Measurements from ENCODE around the gene NKAPL. TPM values are rescaled to one million over a fixed set of nuclear protein-coding genes. Genes with fewer than 3 reads are reported as not detected.

NKAPL gene
- 1.1 and 1.2 TPM in 2 replicates for total RNA-seq

DNA sequence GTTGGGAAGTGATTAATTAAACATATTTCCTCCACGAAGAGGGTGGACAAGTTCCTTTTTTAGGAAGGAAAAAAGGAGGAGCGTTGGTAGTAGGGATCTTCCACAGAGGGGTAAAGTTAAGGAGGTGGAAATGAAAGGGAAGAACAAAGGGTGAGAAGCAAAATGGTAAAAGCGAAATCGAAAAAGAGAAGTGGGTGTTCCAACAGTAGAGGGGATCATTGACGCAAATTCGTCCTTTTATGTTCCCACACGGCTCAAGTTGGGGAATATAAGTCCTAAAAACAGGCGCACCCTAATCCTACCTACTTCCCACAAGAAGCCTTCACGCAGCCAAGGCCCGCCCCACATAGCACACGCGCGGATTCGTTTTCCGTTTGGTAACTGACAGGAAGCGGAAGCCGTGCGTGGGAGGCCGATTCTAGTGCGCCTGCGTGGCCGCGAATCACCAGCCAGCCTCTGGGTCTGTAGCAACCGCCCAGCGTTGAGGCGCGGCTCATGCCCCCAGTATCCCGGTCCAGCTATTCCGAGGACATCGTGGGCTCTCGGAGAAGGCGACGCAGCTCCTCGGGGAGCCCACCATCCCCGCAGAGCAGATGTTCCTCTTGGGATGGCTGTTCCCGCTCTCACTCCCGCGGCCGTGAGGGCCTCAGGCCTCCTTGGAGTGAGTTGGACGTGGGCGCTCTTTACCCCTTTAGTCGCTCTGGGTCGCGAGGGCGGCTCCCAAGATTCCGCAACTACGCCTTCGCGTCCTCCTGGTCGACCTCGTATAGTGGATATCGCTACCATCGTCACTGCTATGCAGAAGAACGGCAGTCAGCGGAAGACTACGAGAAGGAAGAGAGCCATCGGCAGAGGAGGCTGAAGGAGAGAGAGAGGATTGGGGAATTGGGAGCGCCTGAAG is at the start of gene NKAPL:
Gene NKAPL, plus strand, starts transcription at position 421 of the 901 bp plus-strand sequence. Its CDS starts 75 bp downstream, at position 496.
- Histone ChIP-seq H2AFZ (ENCODE audit: low read length) (peak within 1 kb of the TSS; percentile 96), H3K4me3 (ENCODE audit: insufficient read depth, low read length) (peak within 1 kb of the TSS; percentile 70), H4K20me1 (ENCODE audit: insufficient read depth, low read length) (no peaks in the 10 kb centered on the region), H3K9me3 (ENCODE audit: low read depth, low read length) (peaks cover 3% of the 10 kb centered on the region), H3K27ac (ENCODE audit: low read depth, low read length) (no peak within 1 kb of the TSS), H3K79me2 (ENCODE audit: insufficient read depth, low read length) (no peaks in the 10 kb centered on the region), H3K27me3 (ENCODE audit: insufficient read depth, low read length) (no peaks in the 10 kb centered on the region), H3K4me2 (ENCODE audit: insufficient read depth, low read length) (peak within 1 kb of the TSS; percentile 82), H3K36me3 (ENCODE audit: insufficient read depth, low read length) (no peaks in the 10 kb centered on the region), H3K4me1 (ENCODE audit: insufficient read depth, low read length) (no peaks in the 10 kb centered on the region)
- no peak for TF ChIP-seq CTCF (IDR thresholded peaks at IDR 0.05; ENCODE audit: extremely low read depth, low read depth, low read length)
- DNase-seq (ENCODE audit: insufficient read length, low spot score, missing footprints), result peak; percentile 82

- Histone ChIP-seq H2AFZ (ENCODE audit: low read length) (no peak overlapping the region), H3K4me1 (ENCODE audit: insufficient read depth, low read length) (peaks cover 17% of the 10 kb centered on the region), H3K4me2 (ENCODE audit: insufficient read depth, low read length) (no peak overlapping the region), H3K79me2 (ENCODE audit: insufficient read depth, low read length) (no peaks in the 10 kb centered on the region), H3K27ac (ENCODE audit: low read depth, low read length) (no peak overlapping the region), H3K27me3 (ENCODE audit: insufficient read depth, low read length) (peaks cover 77% of the 10 kb centered on the region), H3K4me3 (ENCODE audit: insufficient read depth, low read length) (no peak overlapping the region), H4K20me1 (ENCODE audit: insufficient read depth, low read length) (no peaks in the 10 kb centered on the region), H3K9me3 (ENCODE audit: low read depth, low read length) (no peaks in the 10 kb centered on the region), H3K36me3 (ENCODE audit: insufficient read depth, low read length) (no peaks in the 10 kb centered on the region)
- DNase-seq (ENCODE audit: insufficient read length, low spot score, missing footprints), result no peak
- no peak for TF ChIP-seq CTCF (IDR thresholded peaks at IDR 0.05; ENCODE audit: extremely low read depth, low read depth, low read length)
Measured at GRCh38 chr6:28209753-28210535, 49.2 kb upstream of the NKAPL start.

DNA sequence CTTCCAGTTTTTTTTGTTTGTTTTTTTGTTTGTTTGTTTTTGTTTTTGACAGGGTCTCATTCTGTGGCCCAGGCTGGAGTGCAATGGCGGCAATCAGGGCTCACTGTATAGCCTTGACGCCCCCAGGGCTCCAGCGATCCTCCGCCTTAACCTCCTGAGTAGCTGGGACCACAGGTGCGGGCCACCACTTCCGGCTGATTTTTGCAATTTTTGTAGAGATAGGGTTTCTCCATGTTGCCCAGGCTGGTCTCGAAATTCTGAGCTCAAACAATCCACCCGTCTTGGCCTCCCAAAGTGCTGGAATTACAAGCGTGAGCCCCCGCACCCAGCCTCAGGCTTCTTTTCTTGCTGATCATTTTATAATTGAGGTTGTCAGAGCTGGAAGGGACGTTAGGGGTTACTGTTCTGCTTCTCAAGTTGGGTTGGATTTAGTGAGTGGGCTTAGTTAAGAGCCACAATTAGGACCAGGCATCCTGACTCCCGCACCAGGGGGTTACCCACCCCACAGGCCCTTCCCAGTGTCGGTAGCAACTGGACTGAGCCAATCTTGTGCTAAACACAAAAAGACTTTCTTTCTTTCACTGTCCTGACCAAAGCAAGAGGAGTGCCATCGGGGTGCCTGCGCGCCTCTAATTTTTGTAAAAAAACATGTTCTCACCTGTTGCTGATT is 47.1 kb upstream of the NKAPL start:
- Histone ChIP-seq H3K27me3 (ENCODE audit: insufficient read depth, low read length) (peaks cover 65% of the 10 kb centered on the region), H3K4me2 (ENCODE audit: insufficient read depth, low read length) (peak overlapping the region; percentile 94), H3K79me2 (ENCODE audit: insufficient read depth, low read length) (no peaks in the 10 kb centered on the region), H3K4me3 (ENCODE audit: insufficient read depth, low read length) (peak overlapping the region; percentile 75), H4K20me1 (ENCODE audit: insufficient read depth, low read length) (no peaks in the 10 kb centered on the region), H2AFZ (ENCODE audit: low read length) (peak overlapping the region; percentile 88), H3K9me3 (ENCODE audit: low read depth, low read length) (no peaks in the 10 kb centered on the region), H3K4me1 (ENCODE audit: insufficient read depth, low read length) (peaks cover 17% of the 10 kb centered on the region), H3K36me3 (ENCODE audit: insufficient read depth, low read length) (no peaks in the 10 kb centered on the region), H3K27ac (ENCODE audit: low read depth, low read length) (no peak overlapping the region)
- no peak for DNase-seq (ENCODE audit: insufficient read length, low spot score, missing footprints)
- TF ChIP-seq CTCF (IDR thresholded peaks at IDR 0.05; ENCODE audit: extremely low read depth, low read depth, low read length), result no peak

Data from osteoblast (primary cell).